Right forelimb (tissue), 1 donor: Measurements from ENCODE around the gene TNFRSF18.

Experiments
- DNase-seq: peaks from one replicate; pipeline ENCODE4 v3.0.0-alpha.2; 2018

TNFRSF18 gene

DNA sequence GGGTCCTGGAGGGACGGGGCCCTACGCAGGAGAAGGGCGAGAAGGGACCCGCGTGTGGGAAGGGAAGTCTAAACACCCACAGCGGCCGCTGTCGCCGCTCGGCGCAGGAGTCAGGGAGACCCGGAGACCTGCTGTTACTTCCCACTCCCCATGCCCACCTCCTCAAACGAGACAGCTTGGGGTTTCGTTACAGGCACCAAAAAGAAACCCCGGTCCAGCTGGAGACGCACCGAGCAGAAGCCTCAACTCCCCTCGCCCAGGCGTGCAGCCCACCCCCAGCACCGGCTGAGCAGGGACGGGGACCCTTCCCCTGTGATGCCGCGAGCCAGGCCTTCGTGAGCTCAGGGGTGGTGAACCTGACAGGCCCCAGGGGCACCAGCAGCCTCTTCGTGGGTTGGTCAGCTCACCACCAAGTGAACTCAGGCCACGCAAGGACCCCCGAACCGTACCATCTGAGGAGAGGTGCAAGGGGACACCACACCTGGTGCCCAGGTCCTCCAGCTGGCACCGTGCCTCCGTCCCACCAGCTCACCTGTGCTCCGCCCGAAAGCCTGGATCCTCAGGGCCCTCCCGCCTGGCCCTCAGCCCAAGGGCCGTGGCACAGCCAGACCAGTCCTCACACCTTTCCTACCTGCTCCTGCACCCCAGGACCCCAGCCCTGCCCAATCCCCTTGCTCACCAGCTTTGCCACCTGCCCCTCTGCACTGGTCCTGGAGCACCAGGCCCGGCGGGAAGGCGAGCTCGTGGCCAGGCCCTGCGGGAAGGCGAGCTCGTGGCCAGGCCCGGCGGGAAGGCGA lies 20.4 kb upstream of the TNFRSF18 start:
- no peak for DNase-seq

DNA sequence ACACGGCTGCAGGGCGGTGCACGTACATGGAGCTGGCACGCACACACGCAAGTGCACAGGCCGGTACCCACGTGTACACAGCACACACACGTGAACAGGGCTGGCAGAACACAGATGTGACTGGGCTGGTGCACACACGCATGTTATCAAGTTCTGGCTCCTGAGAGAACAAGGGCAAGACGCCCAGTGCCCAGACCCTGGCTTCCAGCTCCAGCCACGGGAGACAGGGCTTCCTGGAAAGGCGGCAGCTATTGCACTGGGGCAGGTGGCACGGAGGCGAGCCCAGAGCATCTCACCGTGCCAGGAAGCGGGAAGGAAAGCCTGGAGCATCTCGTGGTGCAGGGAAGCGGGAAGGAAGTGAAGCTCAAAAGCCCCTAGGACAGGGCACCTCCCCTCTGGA lies 19.5 kb upstream of the TNFRSF18 start:
- no peak for DNase-seq

DNA sequence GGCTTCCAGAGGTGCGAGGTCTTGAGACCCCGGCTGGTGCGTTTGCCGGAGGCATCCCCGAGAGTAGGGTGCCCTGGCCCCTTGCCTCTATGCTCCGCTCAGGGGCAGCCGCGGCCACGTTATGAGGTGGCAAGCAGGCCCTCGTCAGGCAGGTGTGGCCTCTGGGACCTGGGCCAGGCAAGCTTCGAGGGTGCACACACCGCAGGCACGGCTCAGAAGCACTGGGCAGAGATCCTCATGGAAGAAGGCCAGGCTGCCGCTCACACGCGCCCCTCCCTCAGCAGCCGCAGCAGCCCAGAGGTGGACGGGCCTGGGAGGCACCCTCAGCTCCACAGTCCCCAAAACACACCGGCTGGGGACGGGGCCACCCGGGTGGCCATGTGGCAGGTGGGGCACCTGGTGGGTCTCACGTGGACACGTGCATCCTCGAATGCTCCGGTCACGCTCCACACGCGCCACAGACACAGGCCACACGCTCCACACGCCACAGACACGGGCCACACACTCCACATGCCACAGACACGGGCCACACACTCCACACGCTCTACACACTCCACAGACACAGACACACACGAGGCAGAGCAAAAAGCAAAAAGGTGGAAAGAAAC lies 18.9 kb upstream of the TNFRSF18 start:
- DNase-seq, result no peak

DNA sequence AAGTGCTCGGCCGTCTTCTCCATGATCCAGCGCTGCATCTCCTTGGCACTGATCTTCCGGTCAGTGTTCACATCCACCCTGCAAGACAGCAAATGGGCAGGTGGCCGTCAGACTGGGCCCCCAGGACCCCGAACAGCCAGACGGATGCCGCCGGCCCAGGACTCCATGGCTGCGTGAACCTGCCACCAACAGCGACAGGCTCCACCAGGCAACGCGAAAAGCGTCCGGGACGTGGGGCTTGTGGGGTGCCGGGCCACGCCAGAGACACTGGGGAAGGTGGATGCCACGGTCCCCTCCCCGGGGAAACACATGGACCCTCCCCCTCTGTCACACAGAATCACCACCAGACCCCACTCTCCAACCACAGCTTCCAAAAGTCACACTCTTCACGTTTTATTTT lies 17.5 kb upstream of the TNFRSF18 start:
- no peak for DNase-seq

DNA sequence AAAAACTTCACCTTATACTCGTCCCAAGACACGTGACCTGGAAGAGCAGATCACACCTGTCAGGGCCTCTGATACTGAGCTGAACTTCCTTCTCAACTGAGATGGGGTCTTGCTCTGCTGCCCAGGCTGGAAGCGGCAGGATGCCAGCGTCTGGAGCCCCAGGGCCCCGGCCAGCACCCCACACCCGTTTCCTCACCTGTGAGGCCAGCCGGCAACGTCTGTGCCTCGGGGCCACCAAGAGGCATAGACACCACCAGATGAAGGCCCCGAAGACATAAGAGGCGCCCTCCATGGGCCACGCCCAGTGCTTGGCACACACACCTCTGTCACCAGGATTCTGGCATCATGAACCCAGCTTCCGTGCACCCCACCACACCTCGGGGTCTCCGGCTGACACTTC lies 16.9 kb upstream of the TNFRSF18 start:
- no peak for DNase-seq

DNA sequence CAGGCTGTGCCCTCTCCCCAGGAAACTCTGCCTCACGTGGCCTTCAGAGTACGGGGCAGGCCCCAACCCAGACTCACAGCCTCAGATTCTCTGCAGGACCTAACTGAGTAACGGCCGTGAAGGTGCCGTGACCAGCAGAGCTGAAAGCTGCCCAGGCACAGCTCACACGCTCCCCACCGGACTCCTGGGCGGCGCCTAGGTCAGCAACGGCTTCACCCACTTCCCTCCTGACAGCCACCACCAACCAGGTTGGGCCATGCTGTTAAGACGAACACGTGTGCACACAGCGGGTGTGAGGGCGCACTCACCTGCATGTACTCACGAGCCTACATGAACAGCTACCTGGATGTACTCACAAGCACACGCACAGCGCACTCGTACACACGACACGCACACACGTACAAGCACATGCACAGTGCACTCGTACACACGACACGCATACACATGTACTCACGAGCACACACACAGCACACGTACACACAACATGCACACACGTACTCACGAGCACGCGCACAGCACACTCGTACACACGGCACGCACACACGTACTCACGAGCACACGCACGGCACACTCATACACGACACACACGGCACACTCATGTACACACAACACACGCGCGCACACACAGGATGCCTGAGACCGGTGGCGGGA lies 16.3 kb upstream of the TNFRSF18 start:
- DNase-seq, result no peak

DNA sequence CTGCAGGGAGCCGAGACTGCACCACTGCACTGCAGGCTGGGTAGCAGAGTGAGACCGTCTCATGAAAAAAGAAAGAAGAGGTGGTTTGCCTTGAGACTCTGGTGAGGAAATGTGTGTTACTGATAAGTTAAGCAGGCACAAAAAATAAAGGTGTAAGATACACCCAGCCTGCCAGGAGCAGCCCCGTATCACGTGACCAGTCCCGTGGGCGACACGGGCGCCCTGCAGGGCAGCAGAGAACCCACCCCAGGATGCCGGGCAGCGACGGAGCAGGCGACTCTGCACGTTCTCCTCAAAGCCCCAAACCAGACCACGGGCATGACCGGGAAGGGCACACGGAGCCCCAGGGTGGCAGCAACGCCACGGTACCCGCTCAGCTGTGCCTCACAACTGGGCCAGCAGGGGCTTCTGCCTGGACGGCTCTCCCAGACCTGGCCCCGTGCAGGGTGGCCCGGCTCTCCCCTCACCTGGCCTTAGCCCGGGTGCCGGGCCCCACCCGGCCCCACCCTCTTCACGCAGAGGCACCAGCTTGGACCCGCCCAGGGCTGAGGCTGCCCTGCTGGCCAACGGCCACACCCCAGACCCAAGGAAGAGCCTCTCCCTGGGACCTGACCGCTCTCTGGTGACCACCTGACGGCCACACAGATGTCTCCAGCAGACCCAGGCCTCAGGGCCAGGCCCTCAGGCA lies 15.6 kb upstream of the TNFRSF18 start:
- DNase-seq, result no peak

DNA sequence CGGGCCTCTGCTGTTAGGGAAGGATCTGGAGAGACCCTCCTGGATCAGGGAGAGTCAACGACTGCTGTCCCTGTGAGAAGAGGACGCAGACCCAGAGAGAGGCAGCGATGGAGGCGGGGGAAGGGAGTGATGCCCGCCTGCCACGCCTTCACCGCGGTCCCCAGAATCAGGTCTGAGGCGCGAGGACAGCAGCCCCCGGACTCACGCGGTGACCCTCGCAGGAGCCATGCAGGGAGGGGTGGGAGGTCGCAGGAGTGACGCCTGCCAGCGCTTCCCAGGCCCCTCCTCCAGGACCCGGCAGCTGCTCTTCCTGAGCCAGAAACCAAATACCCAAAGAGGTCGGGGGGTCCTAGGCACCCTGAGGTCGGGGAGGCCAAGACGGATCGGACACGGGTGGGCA lies 13.8 kb upstream of the TNFRSF18 start:
- no peak for DNase-seq

DNA sequence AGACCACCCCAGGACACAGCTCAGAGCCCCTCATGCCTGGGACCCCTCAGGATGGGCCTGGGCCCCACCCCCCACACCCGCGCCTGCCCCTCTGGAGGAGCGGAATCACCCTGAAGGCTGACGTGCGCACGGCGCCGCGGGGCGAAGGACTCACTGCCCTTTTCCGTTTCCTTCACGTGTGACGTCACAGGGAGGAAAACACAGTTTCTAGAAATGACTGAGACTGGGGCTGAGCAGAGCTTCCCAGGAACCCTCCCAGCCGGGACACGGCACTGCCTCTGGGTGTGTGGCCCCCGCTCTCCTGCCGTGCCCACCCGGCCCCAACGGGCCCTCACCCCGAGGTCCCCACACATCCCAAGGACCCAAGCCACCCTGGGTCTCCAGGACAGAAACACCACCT lies 12.9 kb upstream of the TNFRSF18 start:
- no peak for DNase-seq

DNA sequence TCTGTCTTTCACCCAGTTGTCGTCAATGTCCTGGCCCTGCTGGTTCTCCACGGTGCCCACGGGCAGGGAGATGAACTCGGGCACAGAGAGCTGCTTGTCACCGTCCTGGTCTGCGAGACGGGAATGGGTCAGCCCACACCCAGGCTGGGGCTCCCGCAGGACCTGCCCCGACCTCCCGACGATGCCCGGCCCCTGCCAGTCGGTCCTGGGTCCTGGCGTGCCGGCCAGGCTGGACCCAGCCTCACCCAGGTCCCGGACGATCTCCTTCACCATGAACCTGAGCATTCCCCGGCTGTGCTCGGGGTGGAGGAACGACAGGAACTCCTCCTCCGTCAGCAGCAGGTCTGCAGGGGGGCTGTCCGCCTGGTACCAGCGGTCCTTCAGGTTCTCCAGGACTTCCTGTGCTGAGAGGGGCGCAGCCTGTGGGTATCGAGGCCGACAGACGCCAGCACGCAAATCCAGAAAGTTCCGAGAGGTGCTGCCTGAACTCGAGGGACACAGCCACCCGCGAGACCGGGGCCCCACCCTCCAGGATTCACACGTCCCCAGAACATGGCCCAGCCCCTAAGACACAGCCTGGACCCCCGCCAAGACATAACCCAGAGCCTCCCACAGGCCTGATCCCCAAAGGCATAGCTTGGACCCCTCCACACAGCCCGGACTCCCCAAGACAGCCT lies 12.3 kb upstream of the TNFRSF18 start:
- DNase-seq, result no peak

DNA sequence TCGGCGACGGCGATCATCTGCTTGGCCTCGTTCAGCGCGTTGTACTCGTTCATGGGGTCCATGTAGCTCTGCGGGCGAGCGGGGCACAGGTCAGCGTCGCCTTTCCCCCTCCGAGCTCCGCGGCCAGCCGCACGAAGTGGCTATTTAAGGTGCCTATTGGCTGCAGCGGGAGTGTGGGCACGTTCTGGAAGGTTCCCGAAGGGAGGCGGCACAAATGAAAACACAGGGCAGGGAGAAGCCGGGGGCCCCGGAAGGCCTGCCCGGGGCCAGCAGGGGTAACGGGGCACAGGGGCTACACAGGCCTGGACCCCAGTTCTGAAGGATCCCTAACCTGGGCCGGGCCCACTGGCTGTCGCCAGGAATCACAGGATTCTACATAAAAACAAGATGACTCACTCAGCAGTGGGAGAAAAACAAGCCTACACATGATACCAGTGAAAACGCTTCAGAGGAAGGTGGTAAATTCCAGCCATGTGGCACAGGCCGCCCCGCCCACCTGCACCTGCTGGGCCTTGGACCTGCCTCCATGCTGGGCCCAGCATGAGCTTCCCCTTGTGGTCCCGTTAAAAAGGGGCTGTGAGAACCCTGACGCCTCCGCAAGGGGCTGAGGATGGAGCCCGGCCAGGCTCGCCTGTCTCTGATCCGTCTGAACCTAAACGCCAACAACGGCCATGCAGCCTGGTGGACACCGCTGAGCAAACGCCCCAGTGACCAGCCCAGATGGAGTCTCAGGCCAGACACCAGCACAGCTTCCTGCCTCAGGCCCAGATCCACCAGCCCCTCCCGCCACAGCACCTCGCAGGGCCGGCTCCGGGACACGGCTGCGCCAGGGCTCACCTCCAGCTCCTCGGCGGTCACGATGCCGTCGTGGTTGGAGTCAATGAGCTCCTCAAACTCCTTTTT lies 11.5 kb upstream of the TNFRSF18 start:
- DNase-seq, result no peak

DNA sequence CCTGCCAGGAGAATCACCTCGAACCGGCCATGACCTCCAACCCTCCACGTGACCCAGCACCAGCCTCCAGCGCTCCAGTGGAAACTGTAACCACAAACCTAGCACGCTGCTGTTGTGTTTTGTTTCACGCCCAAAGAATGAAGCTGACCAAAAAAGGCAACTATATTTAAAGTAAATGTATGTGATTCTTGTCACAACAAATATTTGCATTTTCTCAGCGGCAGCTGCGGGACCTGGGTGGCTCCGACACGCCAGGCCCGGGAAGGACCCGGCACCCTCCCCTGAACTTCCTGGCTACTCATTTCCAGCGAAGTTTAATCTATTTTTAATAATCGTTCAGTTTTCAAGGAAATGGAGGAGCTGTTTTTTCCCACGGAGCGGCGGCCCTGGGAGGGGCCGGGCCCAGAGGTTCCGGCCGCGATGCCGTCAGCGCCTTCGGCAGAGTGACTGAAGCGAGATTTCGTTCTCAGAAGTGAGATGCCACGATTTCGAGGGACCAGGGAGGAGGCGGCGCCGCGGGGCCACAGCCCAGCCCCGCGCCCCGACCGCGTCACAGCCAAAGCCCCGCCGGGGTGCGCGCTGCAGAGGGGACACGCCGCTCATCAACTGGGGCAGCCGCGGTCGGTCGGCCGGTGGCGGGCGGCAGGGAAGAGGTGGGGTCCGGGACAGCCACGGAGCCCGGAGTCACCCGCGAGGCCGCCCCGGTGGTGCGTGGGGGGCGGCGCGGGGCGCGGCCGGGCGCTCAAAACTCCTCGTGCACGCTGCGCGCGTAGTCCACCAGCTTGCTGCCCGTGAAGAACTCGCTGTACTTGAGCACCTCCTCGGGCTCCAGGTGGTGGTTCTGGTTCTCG lies 10.6 kb upstream of the TNFRSF18 start:
- DNase-seq, result no peak

DNA sequence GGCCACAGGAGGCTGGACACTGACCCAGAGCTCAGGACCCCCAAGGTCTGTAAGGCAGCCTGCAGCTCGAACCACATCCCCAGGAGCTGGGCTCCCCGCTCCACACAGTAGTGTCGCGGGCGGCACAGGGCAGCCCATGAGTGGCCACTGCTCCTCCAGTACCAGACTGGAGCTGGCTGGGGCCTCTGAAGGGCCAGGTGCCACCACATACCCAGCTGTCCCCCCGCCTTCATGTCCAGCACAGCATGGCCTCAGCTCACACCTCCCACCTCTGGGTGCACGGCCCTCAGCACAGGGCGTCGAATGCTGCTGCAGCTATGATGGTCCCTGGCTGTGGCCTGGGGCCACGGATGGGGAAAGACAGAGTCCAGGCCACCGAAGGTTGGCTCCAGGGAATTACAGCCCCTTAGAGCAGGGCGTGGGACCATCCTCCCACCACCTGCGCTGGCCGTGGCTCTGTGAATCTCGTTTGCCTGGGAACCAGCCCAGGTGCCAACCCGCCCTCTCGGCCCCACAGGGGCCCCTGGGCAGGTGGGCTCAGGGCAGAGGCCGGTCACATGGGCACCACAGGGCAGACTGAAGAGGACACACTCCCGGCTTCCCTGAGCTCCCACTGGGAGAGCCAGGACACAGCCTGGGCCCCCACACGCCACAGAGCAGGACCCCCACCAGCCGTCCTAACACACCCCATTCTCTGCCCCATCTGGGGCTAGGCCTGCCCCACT lies 9.7 kb upstream of the TNFRSF18 start:
- no peak for DNase-seq

DNA sequence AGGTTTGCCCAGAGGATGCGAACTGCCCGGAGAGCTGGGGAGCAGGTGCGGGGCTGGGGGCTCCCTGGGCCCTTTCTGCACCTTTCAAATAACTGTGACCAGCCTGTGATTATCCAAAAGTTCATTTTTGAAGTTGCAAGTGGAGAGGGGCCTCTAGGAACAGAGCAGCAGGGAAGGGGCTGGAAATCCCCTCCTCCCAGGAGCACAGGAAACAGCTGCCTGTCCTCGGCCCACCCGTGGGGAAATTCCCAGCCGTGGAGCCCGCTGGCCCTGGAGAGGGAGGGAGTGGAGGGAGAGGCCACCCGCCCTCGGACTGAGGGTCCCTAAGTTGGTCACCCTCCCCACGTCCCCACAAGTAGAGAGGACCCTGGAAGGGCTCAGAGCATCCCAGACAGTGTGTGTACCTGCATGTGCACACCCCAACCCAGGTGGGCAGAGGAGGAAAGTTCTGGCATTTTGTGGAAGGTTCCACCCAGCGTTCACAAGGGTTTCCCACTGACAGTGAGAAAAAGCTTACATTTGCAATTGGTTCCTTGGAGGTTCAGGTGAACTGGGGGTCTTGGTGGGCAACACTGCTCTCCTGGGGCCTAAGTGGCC lies 8.8 kb upstream of the TNFRSF18 start:
- no peak for DNase-seq

DNA sequence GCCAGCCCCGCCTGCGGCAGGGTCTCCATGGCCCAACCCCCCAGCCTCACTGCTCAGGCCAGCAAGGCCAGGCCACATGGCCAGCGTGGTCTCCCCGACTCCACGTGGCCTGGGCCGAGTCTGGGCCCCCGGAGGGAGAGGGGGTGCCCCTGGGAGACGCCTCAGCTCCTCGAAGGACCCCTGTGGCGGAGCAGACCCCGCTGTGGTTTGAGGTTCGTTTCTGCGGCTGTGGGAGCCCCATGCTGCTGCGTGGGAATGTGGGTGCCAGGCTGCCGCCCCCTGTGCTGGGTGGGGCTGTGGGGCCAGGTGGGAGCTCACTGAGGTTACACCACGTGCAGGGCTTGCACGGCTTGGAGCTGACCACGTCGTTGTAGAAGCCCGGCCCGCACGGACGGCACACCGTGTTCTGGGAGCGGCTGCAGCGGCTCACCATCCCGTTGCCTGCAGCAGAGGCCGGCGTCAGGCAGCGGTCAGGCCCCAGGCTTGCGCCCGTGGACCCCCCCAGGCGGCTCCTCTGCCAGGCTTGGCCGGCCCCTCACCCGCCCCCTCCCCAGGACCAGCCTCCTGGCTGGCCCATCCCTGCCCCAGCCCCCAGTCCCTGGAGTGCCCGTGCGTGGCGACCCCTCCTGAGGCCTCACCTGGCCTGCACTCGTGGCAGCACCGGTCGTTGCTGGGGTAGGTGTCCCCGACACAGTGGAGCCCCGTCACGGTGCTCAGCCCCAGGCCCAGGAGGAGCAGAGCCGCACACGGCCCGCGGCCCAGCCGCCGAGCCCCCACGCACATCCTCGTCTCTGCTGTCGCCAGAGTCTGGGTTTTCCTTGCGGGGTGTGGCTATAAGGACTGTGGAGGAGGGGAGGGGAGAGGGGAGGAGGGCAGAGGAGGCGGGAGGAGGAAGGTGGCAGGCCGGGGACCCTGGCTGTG lies 7.2 kb upstream of the TNFRSF18 start, which contains the start of gene TNFRSF4:
Gene TNFRSF4 (minus strand): TSS at position 809 of the 921 bp plus-strand sequence. CDS start 26 bp downstream, at position 783.
- DNase-seq, result peak; percentile 46

DNA sequence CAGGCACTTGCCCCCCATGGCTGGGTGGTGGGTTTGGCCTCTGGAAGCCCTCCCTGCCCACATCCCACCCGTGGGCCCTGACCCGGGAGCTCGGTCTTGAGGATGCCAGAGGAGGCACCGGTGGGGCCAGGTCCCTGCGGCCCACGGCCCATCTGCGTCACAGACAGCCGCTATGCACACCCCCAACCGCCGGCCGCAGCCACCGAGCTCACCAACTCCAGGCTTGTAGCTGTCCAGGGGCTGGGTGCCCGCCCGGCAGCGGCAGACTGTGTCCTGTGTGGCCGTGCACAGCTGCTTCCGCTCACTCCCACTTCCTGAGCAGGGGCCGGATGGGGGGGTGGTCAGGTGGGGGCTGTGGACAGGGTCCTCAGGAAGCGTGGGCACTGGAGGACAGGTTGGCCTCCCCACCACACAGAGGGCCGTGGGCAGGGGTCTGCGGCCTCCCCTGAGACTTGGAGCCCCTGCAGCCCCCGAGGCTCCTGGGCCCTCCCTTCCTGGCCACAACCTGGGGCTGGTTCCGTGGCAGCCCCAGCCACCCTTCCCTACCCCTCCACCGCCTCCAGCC lies 6.5 kb upstream of the TNFRSF18 start:
- peak; percentile 58 for DNase-seq

DNA sequence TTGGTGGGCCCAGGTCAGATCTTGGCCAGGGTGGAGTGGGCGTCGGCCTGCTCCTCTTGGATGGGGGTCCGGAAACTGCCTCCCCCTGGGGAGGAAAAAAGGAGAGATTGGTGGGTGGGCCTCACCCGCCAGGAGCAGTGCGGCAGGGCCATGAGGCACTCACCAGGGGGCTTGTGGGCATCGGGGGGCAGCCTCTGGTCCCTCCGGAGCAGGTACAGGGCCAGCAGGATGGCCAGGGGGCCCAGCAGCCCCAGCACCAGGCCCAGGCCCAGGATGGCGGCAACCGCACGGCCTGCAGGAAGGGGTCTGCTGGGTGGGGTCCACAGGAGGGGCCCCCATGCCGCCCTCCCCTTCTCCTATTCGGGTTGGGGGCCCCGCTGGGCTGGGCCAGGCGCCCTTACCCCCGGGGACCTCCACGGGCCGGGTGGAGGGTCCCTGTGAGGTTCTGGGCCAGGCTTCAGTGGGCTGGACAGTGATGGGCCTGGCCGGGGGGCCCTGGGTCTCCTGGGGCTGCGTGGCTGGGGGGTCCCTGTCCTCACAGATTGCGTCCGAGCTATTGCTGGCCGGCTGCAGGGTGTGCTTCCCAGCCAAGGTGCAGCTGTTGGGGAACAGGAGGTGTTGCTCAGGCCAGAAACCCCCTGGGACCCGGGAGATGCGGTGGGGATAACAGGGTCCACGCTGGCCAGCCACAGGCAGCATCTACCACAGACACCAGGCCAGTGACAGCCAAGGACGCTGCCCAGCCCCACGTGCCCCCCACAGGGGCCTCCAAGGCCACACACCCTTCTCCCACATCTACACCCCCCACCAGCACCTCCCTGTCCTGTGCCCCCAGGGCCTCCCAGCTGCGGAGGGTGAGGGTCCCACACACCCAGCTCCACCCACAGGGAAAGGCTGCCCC lies 5.4 kb upstream of the TNFRSF18 start:
- DNase-seq, result peak; percentile 36
